Effector CD8-positive, alpha-beta T cell (primary cell): ENCODE data around the gene DNPH1.

Source experiments
- DNase-seq: peaks from one replicate; lab custom pipeline; 2025; lab: John Stamatoyannopoulos, UW

The DNPH1 gene

DNA sequence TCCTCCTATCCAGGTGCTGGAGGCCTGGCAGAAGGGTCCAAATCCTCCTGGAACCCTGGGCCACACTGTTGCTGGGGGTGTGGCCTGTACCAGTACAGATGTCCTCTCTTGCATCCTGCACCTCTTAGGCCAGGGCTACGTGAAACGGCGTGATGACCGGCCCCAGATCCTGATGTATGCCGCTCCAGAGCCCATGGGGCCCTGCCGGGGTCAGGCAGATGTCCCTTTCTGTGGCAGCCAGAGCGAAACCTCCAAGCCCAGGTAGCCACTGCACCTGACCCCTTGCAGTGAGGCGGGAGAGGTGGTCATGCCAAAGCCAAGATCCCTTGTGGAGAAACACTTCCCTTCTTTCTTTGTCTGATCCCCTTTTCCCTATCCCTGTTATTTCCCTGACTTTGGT is 14.2 kb downstream of the DNPH1 start:
- DNase-seq: no peak

DNA sequence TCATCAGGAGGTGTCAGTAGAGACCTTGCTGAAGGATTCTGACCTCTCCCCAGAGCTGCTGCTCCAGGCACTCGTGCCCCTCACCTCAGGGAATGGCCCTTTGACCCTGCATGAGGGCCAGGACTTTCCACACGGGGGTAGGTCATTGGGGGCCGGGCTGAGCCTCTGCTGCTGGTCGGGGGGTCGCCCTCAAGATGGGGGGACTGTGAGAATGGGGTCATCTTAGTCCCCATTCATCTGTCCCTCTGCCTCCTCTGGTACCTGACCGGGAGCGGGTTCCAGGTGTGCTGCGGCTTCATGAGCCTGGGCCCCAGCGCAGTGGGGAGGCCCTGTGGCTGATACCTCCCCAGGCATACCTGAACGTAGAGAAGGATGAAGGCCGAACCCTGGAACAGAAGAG is 15.8 kb downstream of the DNPH1 start:
- no peak for DNase-seq

DNA sequence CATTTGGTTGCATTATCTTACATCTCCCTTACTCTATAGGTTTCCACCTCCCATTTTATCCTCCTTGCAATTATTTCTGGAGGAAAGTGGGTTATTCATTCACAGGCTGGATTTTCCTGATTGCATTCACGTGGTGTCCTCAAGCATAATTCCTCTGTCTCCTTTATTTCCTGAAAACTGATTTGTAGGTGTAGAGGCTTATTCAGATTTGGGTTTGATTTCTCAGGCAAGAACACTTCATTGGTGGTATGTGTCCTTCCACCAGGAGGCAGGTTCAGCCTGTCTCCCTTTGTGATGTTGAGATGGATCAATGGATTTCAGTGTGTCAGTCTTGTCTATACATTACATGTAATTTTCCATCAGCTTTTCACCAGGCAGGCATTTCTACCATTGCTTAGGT is 17.3 kb downstream of the DNPH1 start:
- DNase-seq: no peak

DNA sequence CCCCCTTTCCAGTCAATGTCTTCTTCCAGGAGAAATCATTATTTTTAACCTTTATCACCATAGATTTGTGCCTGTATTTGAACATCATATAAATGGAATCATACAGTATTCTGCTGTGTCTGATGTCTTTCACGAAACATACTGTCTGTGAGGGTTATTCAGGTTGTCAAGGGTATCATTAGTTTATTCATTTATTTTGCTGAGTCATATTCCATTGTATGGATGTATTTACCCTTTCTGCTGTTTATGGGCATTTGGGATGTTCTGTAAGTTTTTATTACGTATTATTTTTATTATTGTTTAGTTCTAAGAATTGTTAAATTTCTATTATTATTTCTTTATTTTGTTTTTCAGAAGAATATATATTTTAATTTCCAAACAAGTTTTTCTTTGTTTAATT is 22.0 kb downstream of the DNPH1 start:
- DNase-seq: no peak

DNA sequence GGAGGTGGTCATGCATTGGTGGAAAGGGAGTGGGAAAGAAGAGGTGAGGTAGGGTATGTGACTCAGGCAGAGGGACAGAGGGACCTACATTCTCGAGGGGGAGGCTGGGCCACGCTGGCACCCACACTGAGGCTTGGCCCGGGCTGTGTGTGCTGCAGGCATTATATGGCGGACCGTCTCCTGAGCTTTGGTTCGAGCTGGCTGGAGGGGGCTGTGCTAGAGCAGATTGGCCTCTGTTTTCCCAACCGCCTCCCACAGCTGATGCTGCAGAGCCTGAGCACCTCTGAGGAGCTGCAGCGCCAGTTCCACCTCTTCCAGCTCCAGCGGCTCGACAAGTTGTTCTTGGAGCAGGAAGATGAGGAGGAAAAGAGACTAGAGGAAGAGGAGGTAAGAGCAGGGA is 23.4 kb downstream of the DNPH1 start:
- DNase-seq: no peak

DNA sequence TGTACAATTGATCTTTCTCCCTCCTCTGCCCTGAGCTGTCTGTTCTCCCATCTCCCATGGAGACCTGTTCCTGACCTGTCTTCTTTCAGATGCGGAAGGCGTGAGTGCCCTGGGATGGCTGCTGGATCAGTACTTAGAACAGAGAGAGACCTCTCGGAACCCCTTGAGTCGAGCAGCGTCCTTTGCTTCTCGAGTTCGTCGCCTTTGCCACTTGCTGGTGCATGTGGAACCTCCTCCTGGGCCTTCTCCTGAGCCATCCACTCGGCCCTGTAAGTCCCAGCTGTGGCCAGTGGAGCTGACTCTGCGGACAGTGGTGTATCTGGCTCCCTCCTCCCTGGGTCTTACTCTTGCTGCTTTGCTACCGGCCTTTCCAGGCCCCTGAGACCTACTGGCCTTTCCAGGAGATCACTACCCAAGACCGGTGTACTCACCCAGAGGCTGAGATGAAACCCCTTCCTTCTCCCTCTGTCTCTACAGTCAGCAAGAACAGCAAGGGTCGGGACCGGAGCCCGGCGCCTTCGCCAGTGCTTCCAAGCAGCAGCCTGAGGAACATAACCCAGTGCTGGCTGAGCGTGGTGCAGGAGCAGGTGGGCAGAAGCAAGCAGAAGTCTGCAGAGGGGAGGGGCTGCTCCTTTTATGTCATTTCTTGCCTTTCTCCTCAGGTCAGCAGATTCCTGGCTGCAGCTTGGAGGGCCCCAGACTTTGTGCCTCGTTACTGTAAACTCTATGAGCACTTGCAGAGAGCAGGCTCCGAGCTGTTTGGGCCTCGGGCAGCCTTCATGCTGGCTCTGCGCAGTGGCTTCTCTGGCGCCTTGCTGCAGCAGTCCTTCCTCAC is 24.8 kb downstream of the DNPH1 start:
- no peak for DNase-seq

DNA sequence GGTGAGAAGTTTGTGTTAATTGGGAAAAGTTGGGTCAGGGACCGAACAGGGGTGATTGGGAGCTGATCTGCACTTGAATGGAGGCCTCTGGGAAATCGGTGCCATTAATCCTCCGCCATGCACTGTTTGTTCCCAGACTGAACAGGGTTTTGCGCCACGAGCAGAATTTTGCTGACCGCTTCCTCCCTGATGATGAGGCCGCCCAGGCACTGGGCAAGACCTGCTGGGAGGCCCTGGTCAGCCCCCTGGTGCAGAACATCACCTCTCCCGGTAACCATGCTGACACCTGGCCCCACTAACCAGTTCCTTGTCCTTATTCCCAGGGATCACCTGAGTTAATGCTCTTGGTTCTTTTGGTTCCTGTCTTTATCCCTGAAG is 25.6 kb downstream of the DNPH1 start:
- no peak for DNase-seq

DNA sequence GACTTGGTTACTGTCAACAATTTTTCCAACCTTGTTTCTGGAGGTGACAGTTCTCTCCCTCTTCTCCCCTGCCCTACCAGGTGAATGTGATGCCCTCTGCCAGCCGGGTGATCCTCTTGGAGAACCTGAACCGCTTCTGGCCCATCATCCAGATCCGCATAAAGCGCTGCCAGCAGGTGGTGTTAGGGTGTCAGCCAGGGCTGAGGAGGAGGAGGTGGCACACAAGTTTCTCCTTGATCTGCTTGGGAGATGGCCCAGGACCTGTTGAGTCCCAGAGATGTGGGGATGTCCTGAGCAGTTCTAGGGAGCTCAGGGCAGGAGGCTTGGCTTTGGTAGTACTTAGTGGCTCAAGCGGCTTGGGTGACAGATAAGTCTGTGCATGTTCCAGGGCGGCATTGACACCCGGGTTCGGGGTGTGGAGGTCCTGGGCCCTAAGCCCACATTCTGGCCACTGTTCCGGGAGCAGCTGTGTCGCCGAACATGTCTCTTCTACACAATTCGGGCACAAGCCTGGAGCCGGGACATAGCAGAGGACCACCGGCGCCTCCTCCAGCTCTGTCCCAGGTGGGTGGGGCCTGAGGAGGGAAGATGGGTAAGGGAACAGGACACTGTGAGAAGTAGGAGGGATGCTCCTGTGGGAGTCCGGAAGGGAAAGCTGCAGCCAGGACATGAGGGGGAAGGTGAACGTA is 26.1 kb downstream of the DNPH1 start:
- DNase-seq: no peak

DNA sequence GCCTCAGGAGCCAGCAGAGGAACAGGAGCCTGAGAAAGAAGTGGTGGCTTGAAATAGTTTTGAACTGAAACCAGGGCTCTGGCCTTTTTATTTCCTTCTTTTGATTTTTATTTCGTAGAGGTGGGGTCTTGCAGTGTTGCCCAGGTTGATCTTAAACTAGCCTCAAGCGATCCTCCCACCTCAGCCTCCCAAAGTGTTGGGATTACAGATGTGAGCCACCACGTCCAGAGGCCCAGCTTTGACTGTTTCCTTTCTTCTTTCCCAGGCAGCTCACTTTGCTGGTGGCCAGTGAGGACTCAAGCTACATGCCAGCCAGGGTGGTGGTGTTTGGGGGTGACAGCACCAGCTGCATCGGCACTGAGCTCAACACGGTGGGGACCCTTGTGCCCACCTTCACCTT is 26.8 kb downstream of the DNPH1 start:
- no peak for DNase-seq

DNA sequence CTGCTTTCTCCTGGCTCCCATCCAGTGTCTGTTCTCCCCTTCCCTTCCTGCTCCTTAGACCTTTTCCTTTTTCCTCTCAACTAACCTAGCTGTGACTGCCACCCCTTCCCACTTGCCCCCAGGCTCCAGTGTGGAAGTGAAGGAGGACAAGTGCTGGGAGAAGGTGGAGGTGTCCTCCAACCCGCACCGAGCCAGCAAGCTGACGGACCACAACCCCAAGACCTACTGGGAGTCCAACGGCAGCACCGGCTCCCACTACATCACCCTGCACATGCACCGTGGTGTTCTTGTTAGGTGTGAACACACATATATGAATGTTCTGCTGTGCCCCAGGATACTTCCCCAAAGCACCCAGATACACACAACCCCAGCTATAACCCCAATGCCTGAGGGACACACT is 28.7 kb downstream of the DNPH1 start:
- no peak for DNase-seq

DNA sequence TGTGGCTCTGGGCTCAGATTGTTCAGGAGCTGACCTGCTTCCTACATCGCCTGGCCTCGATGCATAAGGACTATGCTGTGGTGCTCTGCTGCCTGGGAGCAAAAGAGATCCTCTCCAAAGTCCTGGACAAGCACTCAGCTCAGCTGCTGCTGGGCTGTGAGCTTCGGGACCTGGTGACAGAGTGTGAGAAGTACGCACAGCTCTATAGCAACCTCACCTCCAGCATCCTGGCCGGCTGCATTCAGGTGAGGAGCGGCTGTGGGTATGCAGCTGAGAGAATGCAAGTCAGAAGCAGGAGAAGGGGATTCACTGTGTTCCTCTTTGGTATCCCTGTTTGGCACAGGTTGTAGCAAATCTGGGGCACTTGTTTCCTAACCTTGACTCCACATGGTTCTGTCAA is 29.4 kb downstream of the DNPH1 start:
- DNase-seq: no peak

DNA sequence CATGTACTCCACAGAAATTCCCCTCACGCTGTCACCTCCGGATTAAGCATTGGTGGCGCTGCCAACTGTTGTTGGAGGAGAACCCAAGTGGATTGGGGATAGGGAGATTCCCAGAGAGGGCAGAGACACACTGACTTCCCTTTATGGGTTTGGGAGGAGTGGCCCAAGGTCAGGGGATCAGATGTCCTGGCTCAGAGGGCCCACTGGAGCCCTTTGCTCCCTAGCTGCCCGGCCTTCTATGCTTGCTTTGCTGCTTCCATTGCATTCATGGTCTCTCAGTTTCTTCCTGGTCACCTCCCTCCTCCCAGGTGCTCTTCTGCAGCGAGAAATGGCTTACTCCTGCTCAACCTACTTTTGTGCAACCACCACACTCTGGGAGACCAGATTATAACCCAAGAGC is 32.9 kb downstream of the DNPH1 start:
- DNase-seq: no peak

DNA sequence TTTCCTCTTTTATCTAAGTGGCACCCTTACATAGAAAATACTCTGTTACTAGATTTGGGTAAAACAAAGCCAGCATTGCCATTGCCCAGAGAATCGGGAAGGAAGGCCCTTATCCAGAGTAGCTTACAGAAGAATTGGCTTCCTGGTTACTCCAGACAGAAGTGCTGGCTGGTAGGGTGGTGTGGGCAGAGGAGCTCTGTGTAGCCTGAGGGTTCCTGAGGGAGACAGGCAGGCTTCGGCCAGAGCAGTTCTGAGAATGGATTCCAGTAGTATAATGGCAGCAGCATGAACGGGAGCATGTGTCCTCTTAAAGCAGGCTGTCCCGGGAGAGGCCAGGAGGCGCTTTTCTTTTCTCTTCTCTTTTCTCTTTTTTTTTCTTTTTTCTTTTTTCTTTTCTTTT is 35.4 kb downstream of the DNPH1 start:
- DNase-seq: no peak

DNA sequence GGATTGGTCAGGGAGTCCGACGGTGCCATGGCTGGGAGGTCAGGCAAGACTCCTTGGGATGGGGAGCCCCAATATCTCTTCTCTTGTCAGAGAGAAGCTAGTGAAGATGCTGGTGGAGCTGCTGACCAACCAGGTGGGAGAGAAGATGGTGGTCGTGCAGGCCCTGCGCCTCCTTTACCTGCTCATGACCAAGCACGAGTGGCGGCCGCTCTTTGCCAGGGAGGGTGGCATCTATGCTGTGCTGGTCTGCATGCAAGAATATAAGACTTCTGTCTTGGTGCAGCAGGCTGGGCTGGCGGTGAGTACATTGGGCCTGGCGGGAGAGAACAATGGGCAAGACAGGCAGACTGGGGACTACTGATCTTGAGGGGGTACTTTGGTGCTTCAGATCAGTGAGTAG is 36.4 kb downstream of the DNPH1 start:
- no peak for DNase-seq

DNA sequence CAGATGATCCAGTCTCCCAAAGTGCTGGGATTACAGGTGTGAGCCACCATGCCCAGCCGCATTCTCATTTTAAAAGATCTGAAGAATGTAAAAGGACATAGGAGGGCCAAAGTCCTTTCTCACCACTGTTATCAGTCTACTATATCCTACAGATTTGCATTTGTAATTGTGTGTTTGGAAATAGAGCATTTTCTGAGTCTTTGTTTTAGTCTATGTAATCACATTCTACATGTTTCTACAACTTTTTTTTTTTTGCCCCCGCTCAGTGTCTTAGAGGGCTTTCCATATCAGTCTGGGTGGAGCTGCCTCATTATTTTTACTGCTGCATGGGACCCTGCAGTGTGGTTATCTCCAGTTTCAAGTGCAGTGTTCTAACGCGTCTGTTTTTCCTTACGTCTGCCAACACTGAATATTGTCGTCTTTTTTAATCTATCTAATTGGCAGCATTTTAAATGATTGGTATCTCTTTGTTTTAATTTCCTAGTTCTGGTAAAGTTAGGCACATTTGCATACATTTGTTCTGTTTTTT is 39.4 kb downstream of the DNPH1 start:
- DNase-seq: no peak

DNA sequence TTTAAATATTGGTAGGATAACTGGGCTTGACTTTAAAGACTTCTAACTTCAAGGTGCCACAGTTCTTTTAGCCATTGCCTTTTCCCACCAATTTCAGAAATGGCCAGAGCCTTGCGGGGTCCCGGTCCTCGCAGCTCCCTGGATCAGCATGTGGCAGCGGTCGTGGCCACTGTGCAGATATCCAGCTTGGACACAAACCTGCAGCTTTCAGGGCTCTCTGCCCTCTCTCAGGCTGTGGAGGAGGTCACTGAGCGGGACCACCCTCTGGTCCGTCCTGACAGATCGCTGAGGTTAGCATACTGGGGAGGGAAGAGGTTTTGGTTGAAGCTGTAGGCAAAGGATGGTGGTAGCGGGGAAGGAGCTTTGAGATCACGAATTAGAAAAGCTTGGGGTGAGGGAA is 40.9 kb downstream of the DNPH1 start:
- no peak for DNase-seq

DNA sequence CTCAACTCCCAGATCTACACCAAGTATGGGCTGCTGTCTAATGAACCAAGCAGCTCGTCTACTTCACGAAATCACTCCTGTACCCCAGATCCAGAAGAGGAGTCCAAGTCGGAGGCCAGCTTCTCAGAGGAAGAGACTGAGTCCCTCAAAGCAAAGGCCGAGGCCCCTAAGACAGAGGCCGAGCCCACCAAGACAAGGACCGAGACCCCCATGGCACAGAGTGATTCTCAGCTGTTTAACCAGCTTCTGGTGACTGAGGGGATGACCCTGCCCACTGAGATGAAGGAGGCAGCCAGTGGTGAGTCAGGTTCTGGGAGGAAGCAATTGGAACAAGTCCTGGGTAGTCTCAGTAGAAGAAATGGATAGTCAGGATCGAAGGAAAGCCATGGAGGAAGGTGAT is 41.5 kb downstream of the DNPH1 start:
- DNase-seq: no peak

DNA sequence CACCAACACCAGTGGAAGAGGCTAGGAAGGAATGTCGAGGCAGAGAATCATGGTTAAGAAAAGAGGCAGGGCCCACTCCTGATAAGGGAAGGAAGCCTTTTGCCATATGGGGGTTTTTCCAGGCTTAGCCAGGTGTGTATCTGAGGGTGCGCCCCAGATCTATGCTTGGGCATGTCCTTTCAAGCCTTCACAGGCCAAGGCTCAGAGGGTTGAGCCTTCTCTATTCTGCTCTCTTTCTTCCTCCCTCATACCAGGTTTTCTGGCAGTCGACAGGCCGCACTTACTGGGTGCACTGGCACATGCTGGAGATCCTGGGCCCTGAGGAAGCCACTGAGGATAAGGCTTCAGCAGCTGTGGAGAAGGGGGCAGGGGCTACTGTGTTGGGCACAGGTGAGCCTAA is 42.6 kb downstream of the DNPH1 start:
- DNase-seq: no peak

DNA sequence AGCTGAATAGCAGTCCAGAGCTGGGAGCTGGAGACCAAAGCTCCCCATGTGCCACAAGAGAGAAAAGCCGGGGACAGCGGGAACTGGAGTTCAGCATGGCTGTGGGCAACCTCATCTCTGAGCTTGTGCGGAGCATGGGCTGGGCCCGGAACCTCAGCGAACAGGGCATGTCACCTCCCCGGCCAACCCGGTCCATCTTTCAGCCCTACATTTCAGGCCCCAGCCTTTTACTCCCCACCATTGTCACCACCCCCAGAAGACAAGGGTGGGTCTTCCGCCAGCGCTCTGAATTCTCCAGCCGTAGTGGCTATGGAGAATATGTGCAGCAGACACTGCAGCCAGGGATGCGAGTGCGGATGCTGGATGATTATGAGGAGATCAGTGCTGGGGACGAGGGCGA is 43.3 kb downstream of the DNPH1 start:
- DNase-seq: no peak

DNA sequence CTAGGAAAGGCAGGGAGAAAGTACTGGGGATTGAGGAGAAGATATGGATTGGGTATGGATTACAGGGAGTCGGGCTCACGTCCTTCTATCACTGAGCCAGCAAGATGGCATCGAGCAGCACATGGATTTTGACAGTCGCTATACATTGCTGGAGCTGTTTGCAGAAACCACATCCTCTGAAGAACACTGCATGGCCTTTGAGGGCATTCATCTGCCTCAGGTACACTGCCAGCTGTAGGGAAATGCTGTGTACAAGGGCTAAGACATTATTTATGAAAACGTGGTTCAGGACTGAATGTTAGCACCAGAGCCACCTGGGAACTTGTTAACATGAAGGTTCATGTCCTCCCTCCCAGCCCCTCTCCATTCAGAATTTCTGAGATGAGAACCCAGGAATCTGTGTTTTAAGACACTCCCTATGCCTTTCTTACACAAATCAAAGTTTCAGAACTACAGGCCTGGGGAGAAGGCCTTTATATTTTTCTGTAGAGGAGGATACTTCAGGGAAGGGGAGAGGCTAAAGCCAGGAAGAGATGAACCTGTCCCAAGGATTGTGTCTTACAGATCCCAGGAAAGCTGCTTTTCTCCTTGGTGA is 43.8 kb downstream of the DNPH1 start:
- no peak for DNase-seq

DNA sequence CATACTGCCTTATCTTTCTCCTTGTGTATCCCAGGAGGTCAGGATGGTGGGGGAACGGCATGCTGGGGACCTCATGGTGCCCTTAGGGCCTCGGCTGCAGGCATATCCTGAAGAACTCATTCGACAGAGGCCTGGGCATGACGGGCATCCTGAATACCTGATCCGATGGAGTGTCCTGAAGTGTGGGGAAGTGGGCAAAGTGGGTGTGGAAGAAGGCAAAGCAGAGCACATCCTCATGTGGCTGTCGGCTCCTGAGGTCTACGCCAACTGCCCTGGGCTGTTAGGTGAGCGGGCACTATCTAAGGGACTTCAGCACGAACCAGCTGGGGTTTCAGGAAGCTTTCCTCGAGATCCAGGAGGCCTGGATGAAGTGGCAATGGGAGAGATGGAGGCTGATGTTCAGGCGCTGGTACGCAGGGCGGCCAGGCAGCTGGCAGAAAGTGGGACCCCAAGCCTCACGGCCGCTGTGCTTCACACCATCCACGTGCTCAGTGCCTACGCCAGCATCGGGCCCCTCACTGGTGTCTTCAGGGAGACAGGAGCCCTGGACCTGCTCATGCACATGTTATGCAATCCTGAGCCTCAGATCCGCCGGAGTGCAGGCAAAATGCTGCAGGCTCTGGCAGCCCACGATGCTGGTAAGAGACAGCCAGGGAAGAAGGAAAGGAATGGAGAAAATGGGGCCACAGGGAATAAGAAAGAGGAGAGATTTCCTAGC is 44.9 kb downstream of the DNPH1 start:
- DNase-seq: no peak

DNA sequence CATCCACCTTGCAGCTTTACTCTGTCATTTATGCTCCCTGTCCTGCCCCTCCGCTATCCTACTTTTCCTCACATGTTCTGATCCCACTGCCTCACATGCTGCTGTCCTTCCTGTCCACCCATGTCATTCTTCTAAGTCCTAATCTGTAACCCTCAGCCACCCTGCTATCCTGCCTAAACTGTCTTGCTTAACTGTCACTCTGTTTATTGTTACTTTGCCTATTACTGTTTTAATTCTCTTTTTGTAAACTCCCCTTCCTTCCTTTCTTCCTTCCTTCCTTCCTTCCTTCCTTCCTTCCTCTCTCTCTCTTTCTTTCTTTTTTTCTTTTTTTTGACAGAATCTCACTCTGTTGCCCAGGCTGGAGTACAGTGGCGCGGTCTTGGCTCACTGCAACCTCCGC is 45.8 kb downstream of the DNPH1 start:
- no peak for DNase-seq
